ENCODE data around the gene KCNN4.

The KCNN4 gene

GRCh38 chr19:43741075-43741825 lies 39.5 kb downstream of the KCNN4 start:
- no peak for DNase-seq
- H3K36me3 Mint-ChIP-seq: peaks cover 61 to 74% of the 10 kb centered on the region in 2 donors
- ATAC-seq (replicated peaks): no peak
- H3K27me3 Mint-ChIP-seq: no peaks in the 10 kb centered on the region
- no peaks in the 10 kb centered on the region for H3K9me3 Mint-ChIP-seq
- peaks cover 10 to 18% of the 10 kb centered on the region in 2 donors for H3K4me1 Mint-ChIP-seq
- no peak overlapping the region for H3K27ac Mint-ChIP-seq
- H3K4me3 Mint-ChIP-seq: no peak overlapping the region

DNA sequence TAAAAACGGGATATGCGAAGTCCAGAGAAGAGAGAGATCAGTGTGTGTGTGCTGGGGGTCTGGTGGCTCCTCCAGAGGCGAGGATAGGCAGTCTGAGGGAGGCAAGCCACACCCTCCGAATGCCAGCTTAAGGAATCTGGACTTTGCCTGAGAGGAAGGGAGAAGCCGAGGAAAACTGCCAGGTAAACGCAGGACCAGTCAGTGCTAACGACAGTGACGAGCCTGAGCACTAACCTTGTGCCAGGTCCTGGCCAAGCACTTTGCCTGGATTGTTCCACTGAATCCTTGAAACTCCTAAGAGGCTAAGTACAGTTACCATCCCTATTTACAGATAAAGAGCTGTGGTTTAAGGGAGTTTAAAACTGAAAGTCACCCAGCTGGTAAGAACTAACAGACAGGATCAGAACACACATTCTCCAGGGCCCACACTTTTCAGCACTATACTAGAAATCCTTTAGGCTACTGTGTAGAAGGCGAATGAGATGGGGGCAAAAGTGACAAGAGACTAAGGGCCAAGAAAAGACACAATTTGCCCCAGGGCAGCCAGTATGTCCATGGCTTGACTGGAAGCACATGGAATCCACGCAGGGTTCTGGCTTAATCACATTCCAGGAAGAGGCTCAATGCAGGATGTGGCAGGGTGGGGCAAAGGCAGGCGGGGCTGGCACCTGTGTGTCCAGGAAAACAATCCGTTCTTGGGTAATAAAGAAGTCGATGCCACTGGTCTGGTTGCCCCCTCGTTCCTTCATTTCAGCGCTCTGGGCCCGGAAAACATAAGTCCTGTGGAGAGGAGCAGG lies 41.1 kb downstream of the KCNN4 start:
- Mint-ChIP-seq H3K4me1 (peaks cover 3 to 9% of the 10 kb centered on the region in 2 donors), H3K4me3 (no peak overlapping the region), H3K9me3 (no peaks in the 10 kb centered on the region), H3K27me3 (no peaks in the 10 kb centered on the region), H3K27ac (no peak overlapping the region), H3K36me3 (peaks cover 64 to 77% of the 10 kb centered on the region in 2 donors)
- DNase-seq: no peak
- ATAC-seq (replicated peaks): no peak

GRCh38 chr19:43738780-43739211 lies 42.0 kb downstream of the KCNN4 start:
- no peaks in the 10 kb centered on the region for H3K9me3 Mint-ChIP-seq
- peaks cover 65 to 77% of the 10 kb centered on the region in 2 donors for H3K36me3 Mint-ChIP-seq
- no peak for ATAC-seq (replicated peaks)
- no peak overlapping the region for H3K4me3 Mint-ChIP-seq
- peaks cover 3 to 8% of the 10 kb centered on the region in 2 donors for H3K4me1 Mint-ChIP-seq
- H3K27ac Mint-ChIP-seq: no peak overlapping the region
- no peak for DNase-seq
- no peaks in the 10 kb centered on the region for H3K27me3 Mint-ChIP-seq

DNA sequence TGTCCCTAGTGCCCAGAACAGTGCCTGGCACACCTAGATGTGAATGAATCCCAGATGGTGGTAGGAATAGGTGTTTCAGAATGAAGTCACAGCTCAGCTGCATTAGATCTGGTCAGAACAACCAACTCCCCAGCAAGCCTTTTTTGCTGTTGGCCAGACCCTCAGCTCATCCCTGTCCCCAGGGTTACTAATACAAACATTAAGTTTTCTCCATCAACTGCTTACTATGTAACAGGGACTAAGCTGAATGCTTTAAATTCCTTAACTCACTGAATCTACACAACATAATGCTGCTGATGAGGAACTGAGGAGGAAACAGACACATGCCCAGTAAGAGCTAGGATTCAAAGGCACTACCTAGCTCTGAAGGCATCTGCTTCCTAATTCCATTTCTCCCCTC lies 44.8 kb downstream of the KCNN4 start:
- peaks cover 5 to 23% of the 10 kb centered on the region in 2 donors for H3K4me1 Mint-ChIP-seq
- ATAC-seq (replicated peaks) (no peak), DNase-seq (no peak)
- H3K4me3 Mint-ChIP-seq: no peak overlapping the region
- no peaks in the 10 kb centered on the region for H3K27me3 Mint-ChIP-seq
- no peak overlapping the region for H3K27ac Mint-ChIP-seq
- no peaks in the 10 kb centered on the region for H3K9me3 Mint-ChIP-seq
- H3K36me3 Mint-ChIP-seq: peaks cover 71 to 87% of the 10 kb centered on the region in 2 donors

DNA sequence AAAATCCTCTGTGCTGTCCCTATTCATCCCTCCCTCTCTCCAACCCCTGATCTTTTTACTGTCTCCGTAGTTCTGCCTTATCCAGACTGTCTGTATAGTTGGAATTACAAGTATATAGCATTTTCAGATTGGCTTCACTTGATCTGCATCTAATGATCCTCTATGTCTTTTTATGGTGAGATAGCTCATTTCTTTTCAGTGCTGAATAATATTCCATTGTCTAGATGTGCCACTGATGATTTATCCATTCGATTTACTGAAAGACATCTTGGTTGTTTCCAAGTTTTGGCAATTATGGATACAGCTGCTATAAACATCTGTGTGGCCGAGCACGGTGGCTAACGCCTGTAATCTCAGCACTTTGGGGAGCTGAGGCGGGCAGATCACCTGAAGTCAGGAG lies 45.8 kb downstream of the KCNN4 start:
- DNase-seq: no peak
- H3K4me1 Mint-ChIP-seq: peaks cover 5 to 23% of the 10 kb centered on the region in 2 donors
- H3K36me3 Mint-ChIP-seq: peaks cover 67 to 87% of the 10 kb centered on the region in 2 donors
- ATAC-seq (replicated peaks): no peak
- H3K27me3 Mint-ChIP-seq: no peaks in the 10 kb centered on the region
- no peak overlapping the region for H3K4me3 Mint-ChIP-seq
- no peaks in the 10 kb centered on the region for H3K9me3 Mint-ChIP-seq
- H3K27ac Mint-ChIP-seq: no peak overlapping the region

DNA sequence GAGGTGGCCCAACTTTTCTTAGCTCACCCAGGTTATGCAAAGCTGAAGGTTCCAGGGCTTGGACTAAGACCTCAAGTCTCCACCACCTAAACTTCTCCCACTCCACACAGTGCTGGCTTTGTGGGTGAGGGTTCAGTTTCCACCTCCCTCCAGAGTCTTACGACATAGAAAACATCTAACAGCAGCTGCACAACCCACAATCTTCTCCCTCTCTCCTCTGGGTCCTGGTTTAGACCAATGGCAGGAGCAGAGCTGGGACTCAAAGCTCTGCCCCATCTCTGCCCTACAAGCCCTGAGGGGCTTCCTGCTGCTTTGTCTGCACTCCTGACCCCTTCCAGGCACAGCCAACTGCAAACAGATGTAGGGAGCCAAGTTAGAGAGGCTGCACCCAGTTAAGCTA lies 48.9 kb downstream of the KCNN4 start:
- no peak overlapping the region for H3K4me3 Mint-ChIP-seq
- peaks cover 71 to 83% of the 10 kb centered on the region in 2 donors for H3K36me3 Mint-ChIP-seq
- no peak overlapping the region for H3K27ac Mint-ChIP-seq
- peaks cover 12 to 28% of the 10 kb centered on the region in 2 donors for H3K4me1 Mint-ChIP-seq
- H3K27me3 Mint-ChIP-seq: no peaks in the 10 kb centered on the region
- H3K9me3 Mint-ChIP-seq: no peaks in the 10 kb centered on the region
- DNase-seq: no peak
- no peak for ATAC-seq (replicated peaks)

- Mint-ChIP-seq H3K36me3 (peaks cover 69 to 78% of the 10 kb centered on the region in 2 donors), H3K4me3 (no peak overlapping the region), H3K27ac (no peak overlapping the region), H3K9me3 (no peaks in the 10 kb centered on the region), H3K27me3 (no peaks in the 10 kb centered on the region), H3K4me1 (peaks cover 12 to 33% of the 10 kb centered on the region in 2 donors)
- DNase-seq (no peak), ATAC-seq (replicated peaks) (no peak)
Observed at GRCh38 chr19:43731346-43731745, 49.4 kb downstream of the KCNN4 start.

DNA sequence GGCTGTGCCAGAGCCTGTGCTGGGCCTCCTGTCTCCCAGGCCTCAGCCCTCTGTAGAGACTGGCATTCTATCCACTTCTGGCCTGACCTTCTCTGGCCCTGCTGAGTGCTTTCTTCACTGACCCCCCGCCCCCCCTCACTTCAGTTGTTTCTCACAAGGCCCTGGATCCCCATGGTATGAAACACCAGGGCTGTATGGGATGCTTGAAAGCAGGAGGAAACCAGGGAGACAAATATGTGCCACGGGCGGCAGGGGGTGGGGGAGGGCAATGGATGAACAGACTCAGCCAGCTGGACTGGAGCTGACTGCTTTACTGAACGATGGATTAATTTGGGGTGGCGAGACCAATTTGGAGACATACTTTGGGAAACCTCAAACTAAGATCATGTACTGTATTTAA lies 50.9 kb downstream of the KCNN4 start:
- Mint-ChIP-seq H3K36me3 (peaks cover 59 to 68% of the 10 kb centered on the region in 2 donors), H3K27ac (no peak overlapping the region), H3K9me3 (no peaks in the 10 kb centered on the region), H3K4me1 (peaks cover 17 to 45% of the 10 kb centered on the region in 2 donors), H3K27me3 (no peaks in the 10 kb centered on the region), H3K4me3 (no peak overlapping the region)
- ATAC-seq (replicated peaks) (no peak), DNase-seq (no peak)

DNA sequence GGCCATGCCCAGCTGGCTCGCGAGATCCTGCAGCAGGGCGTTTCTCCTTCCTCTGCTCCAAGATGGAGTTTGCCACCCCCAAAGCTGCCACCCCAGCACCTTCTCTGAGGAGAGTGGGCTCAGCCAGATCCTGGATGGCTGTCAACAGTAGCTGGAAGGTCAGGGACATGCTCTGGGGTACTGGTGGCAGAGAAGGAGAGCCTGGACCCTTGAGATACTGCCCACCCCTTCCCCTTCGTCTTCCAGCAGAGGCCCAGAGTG lies 53.2 kb downstream of the KCNN4 start:
- H3K4me3 Mint-ChIP-seq: no peak overlapping the region
- H3K27me3 Mint-ChIP-seq: no peaks in the 10 kb centered on the region
- no peak for DNase-seq
- H3K4me1 Mint-ChIP-seq: peaks cover 21 to 47% of the 10 kb centered on the region in 2 donors
- peaks cover 40 to 46% of the 10 kb centered on the region in 2 donors for H3K36me3 Mint-ChIP-seq
- H3K27ac Mint-ChIP-seq: no peak overlapping the region
- no peaks in the 10 kb centered on the region for H3K9me3 Mint-ChIP-seq
- no peak for ATAC-seq (replicated peaks)

DNA sequence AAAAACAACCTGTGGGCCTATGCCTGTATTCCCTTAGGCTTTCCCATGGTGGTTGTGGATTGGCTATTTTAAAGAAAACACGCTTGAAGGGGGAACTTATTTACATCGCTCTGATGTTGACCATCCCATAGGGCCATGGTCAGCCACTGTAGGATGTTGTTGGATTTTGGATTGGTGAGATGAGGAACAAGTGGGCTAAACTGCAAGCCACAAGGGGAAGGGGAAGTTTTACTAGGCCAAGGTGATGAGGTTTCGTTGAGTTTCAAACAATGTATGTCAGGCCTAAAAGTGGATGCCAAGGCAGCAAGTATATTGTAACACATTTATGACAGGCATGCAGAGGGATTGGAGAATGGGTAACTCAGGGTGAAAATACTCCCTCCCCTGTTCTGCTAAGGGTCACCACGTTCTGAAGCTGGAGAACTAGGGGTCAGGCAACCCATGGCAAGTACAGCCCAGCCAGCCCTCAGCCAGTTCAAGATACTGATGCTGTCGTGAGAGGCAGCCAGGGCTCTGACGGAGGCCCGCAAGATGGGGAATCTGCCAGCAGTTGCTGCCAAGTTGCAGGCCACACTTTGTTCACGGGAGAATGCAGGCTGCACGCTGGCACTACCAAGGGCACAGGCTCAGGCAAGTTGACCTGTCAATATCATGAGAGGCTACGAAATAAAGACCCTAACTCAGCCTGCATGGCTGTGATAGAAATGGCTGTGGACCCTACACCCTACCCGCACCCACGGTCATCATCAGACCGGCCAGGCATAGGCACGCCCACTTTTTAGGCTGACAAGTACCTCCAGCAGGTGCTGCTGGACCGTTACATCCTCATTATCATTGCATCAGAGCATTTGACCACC lies 53.8 kb downstream of the KCNN4 start:
- no peak overlapping the region for H3K27ac Mint-ChIP-seq
- H3K9me3 Mint-ChIP-seq: no peaks in the 10 kb centered on the region
- peaks cover 34 to 41% of the 10 kb centered on the region in 2 donors for H3K36me3 Mint-ChIP-seq
- no peak overlapping the region for H3K4me3 Mint-ChIP-seq
- DNase-seq (no peak), ATAC-seq (replicated peaks) (peak; percentile 46 to 50)
- no peaks in the 10 kb centered on the region for H3K27me3 Mint-ChIP-seq
- H3K4me1 Mint-ChIP-seq: peaks cover 19 to 42% of the 10 kb centered on the region in 2 donors

- DNase-seq (peak; percentile 50), ATAC-seq (replicated peaks) (peak; percentile 86 to 90)
- Mint-ChIP-seq H3K36me3 (peaks cover 26% of the 10 kb centered on the region in 2 donors), H3K27me3 (no peaks in the 10 kb centered on the region), H3K4me1 (peaks cover 19 to 42% of the 10 kb centered on the region in 2 donors), H3K4me3 (peak overlapping the region; percentile 3 to 4), H3K27ac (peak overlapping the region; percentile 37), H3K9me3 (no peaks in the 10 kb centered on the region)
Observed at GRCh38 chr19:43725468-43725867, 55.3 kb downstream of the KCNN4 start.

DNA sequence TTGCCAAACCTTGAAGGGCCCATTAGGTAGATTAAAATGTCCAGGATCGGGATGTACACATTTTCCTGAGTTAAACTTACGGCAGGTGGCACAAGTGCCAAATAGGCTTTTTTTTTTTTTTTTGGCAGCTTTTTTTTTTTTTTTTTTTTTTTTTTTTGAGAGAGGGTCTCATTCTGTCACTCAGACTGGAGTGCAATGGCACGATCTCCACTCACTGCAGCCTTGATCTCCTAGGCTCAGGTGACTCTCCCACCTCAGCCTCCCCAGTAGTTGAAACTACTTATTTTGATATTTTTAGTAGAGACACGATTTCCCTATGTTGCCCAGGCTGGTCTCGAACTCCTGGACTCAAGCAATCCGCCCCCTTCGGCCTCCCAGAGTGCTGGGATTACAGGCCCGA lies 55.9 kb downstream of the KCNN4 start:
- Mint-ChIP-seq H3K27me3 (no peaks in the 10 kb centered on the region), H3K9me3 (no peaks in the 10 kb centered on the region), H3K4me1 (peaks cover 19 to 42% of the 10 kb centered on the region in 2 donors), H3K36me3 (peaks cover 20 to 23% of the 10 kb centered on the region in 2 donors), H3K27ac (peak overlapping the region; percentile 27), H3K4me3 (peak overlapping the region in 1 of 2 donors; percentile 3)
- DNase-seq (no peak), ATAC-seq (replicated peaks) (no peak)

DNA sequence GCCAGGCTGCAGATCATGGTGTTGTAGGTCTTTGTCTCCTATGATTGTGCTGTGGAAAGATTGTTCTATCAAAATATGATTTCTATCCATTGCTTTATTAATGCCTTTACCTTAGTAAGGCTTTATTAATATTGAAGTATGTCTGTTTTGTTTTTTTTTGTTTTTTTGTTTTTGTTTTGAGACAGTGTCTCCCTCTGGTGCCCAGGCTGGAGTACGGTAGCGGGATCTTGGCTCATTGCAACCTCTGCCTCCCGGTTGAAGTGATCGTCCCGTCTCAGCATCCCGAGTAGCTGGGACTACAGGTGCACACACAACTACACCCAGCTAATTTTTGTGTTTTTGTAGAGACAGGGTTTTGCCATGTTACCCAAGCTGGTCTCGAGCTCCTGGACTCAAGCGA lies 57.2 kb downstream of the KCNN4 start:
- DNase-seq (no peak), ATAC-seq (replicated peaks) (no peak)
- no peaks in the 10 kb centered on the region for H3K9me3 Mint-ChIP-seq
- H3K4me3 Mint-ChIP-seq: no peak overlapping the region
- H3K4me1 Mint-ChIP-seq: peaks cover 17 to 41% of the 10 kb centered on the region in 2 donors
- no peak overlapping the region for H3K27ac Mint-ChIP-seq
- peaks cover 0 to 6% of the 10 kb centered on the region in 2 donors for H3K27me3 Mint-ChIP-seq
- H3K36me3 Mint-ChIP-seq: peaks cover 8 to 11% of the 10 kb centered on the region in 2 donors

GRCh38 chr19:43721469-43722048 lies 59.2 kb downstream of the KCNN4 start:
- Mint-ChIP-seq H3K27me3 (peaks cover 0 to 6% of the 10 kb centered on the region in 2 donors), H3K4me3 (no peak overlapping the region), H3K36me3 (no peaks in the 10 kb centered on the region), H3K9me3 (no peaks in the 10 kb centered on the region), H3K27ac (no peak overlapping the region), H3K4me1 (peaks cover 9 to 26% of the 10 kb centered on the region in 2 donors)
- no peak for ATAC-seq (replicated peaks)
- no peak for DNase-seq

Data from stimulated activated naive B cell treated with anti-CD40 and anti-IgM and Interleukin-4, amounts not matched to agents 10 μg/mL and 1 μg/mL and 100 μg/mL, for 72 hours (primary cell).